NCI-H2227 (cell line): Measurements from ENCODE around the gene SLCO3A1.

Experiments used
- DNase-seq: peaks from one replicate; lab custom pipeline; 2025; ENCODE audit not compliant: unreplicated experiment; lab: John Stamatoyannopoulos, UW

Gene SLCO3A1

GRCh38 chr15:91997163-91997562 lies 143.7 kb downstream of the SLCO3A1 start:
- no peak for DNase-seq

- DNase-seq = peak; percentile 78
Measured at GRCh38 chr15:92000709-92001108, 147.2 kb downstream of the SLCO3A1 start.

- DNase-seq = peak; percentile 23
Measured at GRCh38 chr15:92001307-92001706, 147.8 kb downstream of the SLCO3A1 start.

- DNase-seq = no peak
Measured at GRCh38 chr15:92002666-92003065, 149.2 kb downstream of the SLCO3A1 start.

GRCh38 chr15:92003515-92004067 lies 150.1 kb downstream of the SLCO3A1 start:
- DNase-seq = no peak

- no peak for DNase-seq
Measured at GRCh38 chr15:92005154-92005553, 151.6 kb downstream of the SLCO3A1 start.

- DNase-seq = no peak
Measured at GRCh38 chr15:92006186-92007028, 152.9 kb downstream of the SLCO3A1 start.

- no peak for DNase-seq
Measured at GRCh38 chr15:92009162-92009561, 155.7 kb downstream of the SLCO3A1 start.

- DNase-seq = peak; percentile 18
Measured at GRCh38 chr15:92011611-92012367, 158.3 kb downstream of the SLCO3A1 start.

GRCh38 chr15:92012368-92012629 lies 158.8 kb downstream of the SLCO3A1 start:
- DNase-seq = no peak

- DNase-seq = no peak
Measured at GRCh38 chr15:92012881-92013280, 159.4 kb downstream of the SLCO3A1 start.

GRCh38 chr15:92014281-92015030 lies 160.9 kb downstream of the SLCO3A1 start:
- DNase-seq = no peak

- DNase-seq = no peak
Measured at GRCh38 chr15:92017882-92018534, 164.5 kb downstream of the SLCO3A1 start.

- DNase-seq = peak; percentile 1
Measured at GRCh38 chr15:92018535-92019239, 165.2 kb downstream of the SLCO3A1 start.

GRCh38 chr15:92019706-92020105 lies 166.2 kb downstream of the SLCO3A1 start:
- DNase-seq = no peak

GRCh38 chr15:92020207-92020606 lies 166.7 kb downstream of the SLCO3A1 start:
- no peak for DNase-seq

GRCh38 chr15:92020804-92021203 lies 167.3 kb downstream of the SLCO3A1 start:
- no peak for DNase-seq

- no peak for DNase-seq
Measured at GRCh38 chr15:92021792-92022191, 168.3 kb downstream of the SLCO3A1 start.

- no peak for DNase-seq
Measured at GRCh38 chr15:92023965-92024364, 170.5 kb downstream of the SLCO3A1 start.

- no peak for DNase-seq
Measured at GRCh38 chr15:92025706-92026270, 172.3 kb downstream of the SLCO3A1 start.
